ENCODE measurements around the gene PCDH12. TPM values are rescaled to one million over a fixed set of nuclear protein-coding genes. Genes with fewer than 3 reads are reported as not detected.

The PCDH12 gene
- polyA plus RNA-seq, 1 donor (not counting 4 experiments of a cell fraction or from before 2014, with no cell fraction given): 0.01 TPM

- FAIRE-seq (no peak), DNase-seq (ENCODE audit: low read depth, low spot score) (no peak)
- no peaks in the 10 kb centered on the region for H4K20me1 ChIP-seq (ENCODE audit: control insufficient read depth, extremely low read depth, insufficient read depth, low read length)
- no peak overlapping the region for H3K9ac ChIP-seq (ENCODE audit: control insufficient read depth, extremely low read depth, insufficient read depth, low read length)
- H3K4me3 ChIP-seq (ENCODE audit: control insufficient read depth in 2 of 3, extremely low read depth in 1 of 3, insufficient read depth in 2 of 3, low read depth in 1 of 3, low read length in 3 of 3): no peak overlapping the region
- H3K9me3 ChIP-seq (ENCODE audit: control insufficient read depth, low read depth, low read length): no peaks in the 10 kb centered on the region
- H3K4me1 ChIP-seq (ENCODE audit: control insufficient read depth, extremely low read depth, insufficient read depth, low read length): no peaks in the 10 kb centered on the region
- no peak overlapping the region for H3K27ac ChIP-seq (ENCODE audit: control insufficient read depth, insufficient read depth, low read length)
- H3K27me3 ChIP-seq (ENCODE audit: control insufficient read depth, extremely low read depth, insufficient read depth, low read length): no peaks in the 10 kb centered on the region
- no peak for TF ChIP-seq EZH2 (IDR thresholded peaks at IDR 0.05; ENCODE audit: low read length)
- TF ChIP-seq, protein P1, sequence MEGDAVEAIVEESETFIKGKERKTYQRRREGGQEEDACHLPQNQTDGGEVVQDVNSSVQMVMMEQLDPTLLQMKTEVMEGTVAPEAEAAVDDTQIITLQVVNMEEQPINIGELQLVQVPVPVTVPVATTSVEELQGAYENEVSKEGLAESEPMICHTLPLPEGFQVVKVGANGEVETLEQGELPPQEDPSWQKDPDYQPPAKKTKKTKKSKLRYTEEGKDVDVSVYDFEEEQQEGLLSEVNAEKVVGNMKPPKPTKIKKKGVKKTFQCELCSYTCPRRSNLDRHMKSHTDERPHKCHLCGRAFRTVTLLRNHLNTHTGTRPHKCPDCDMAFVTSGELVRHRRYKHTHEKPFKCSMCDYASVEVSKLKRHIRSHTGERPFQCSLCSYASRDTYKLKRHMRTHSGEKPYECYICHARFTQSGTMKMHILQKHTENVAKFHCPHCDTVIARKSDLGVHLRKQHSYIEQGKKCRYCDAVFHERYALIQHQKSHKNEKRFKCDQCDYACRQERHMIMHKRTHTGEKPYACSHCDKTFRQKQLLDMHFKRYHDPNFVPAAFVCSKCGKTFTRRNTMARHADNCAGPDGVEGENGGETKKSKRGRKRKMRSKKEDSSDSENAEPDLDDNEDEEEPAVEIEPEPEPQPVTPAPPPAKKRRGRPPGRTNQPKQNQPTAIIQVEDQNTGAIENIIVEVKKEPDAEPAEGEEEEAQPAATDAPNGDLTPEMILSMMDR (optimal IDR thresholded peaks at IDR 0.05 in 1 of 3, IDR thresholded peaks at IDR 0.05 in 1 of 3, conservative IDR thresholded peaks at IDR 0.05 in 1 of 3; ENCODE audit: extremely low read depth in 1 of 3, insufficient read depth in 2 of 3, low read length in 3 of 3): no peak
- H3K4me2 ChIP-seq (ENCODE audit: control insufficient read depth, extremely low read depth, insufficient read depth, low read depth, low read length): no peak overlapping the region
- no peaks in the 10 kb centered on the region for H3K9me1 ChIP-seq (ENCODE audit: control insufficient read depth, extremely low read depth, insufficient read depth, low read length)
- H3K36me3 ChIP-seq (ENCODE audit: control insufficient read depth in 2 of 2, extremely low read depth in 1 of 2, insufficient read depth in 2 of 2, low read length in 2 of 2): no peaks in the 10 kb centered on the region
- no peaks in the 10 kb centered on the region for H3K79me2 ChIP-seq (ENCODE audit: control insufficient read depth, insufficient read depth, low read length)
- dilution Hi-C loops (cut with MboI; ENCODE audit: extremely low pct_ligation_motif_present, low sequenced_read_pairs): no loop called here
- H2AFZ ChIP-seq (ENCODE audit: control insufficient read depth, low read length): no peak overlapping the region
These were observed 55.8 kb downstream of the PCDH12 start for GRCh38 chr5:141902015-141902814.

DNA sequence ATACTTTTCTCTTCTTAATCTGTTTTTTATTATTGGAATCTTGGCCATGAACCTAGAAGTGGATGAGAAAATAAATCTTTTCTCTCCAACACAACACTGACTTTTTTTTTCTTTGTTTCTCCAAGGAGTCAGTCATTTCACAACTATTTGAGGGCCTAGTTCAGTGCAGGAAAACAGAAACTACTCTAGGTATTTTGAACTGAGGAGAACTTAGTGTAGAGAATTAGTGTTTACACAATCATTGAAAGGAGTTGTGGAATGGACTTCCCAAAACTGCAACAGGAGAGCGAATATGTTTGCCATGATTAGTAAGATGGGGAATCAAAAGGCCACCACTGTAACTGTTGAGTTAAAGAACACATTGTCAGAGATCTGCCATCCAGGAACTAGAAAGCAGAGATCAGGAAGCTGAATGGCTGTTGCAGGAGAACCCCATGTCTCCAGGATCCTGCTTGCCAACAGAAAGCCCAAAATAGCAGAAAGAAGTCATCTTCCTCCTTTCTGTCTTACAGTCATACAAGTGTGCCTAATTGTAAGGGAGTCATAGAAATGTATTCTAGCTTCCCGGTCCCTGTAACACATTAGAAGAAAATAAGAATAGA is 59.5 kb downstream of the PCDH12 start:
- no peak overlapping the region for H3K4me2 ChIP-seq (ENCODE audit: control insufficient read depth, extremely low read depth, insufficient read depth, low read depth, low read length)
- H3K9me3 ChIP-seq (ENCODE audit: control insufficient read depth, low read depth, low read length): no peaks in the 10 kb centered on the region
- dilution Hi-C loops (cut with MboI; ENCODE audit: extremely low pct_ligation_motif_present, low sequenced_read_pairs): no loop called here
- H3K9me1 ChIP-seq (ENCODE audit: control insufficient read depth, extremely low read depth, insufficient read depth, low read length): no peaks in the 10 kb centered on the region
- no peaks in the 10 kb centered on the region for H3K4me1 ChIP-seq (ENCODE audit: control insufficient read depth, extremely low read depth, insufficient read depth, low read length)
- H3K79me2 ChIP-seq (ENCODE audit: control insufficient read depth, insufficient read depth, low read length): no peaks in the 10 kb centered on the region
- H3K4me3 ChIP-seq (ENCODE audit: control insufficient read depth in 2 of 3, extremely low read depth in 1 of 3, insufficient read depth in 2 of 3, low read depth in 1 of 3, low read length in 3 of 3): no peak overlapping the region
- TF ChIP-seq EZH2 (IDR thresholded peaks at IDR 0.05; ENCODE audit: low read length): no peak
- TF ChIP-seq, protein P1 (optimal IDR thresholded peaks at IDR 0.05 in 1 of 3, IDR thresholded peaks at IDR 0.05 in 1 of 3, conservative IDR thresholded peaks at IDR 0.05 in 1 of 3; ENCODE audit: extremely low read depth in 1 of 3, insufficient read depth in 2 of 3, low read length in 3 of 3): no peak
- H3K9ac ChIP-seq (ENCODE audit: control insufficient read depth, extremely low read depth, insufficient read depth, low read length): no peak overlapping the region
- no peak overlapping the region for H3K27ac ChIP-seq (ENCODE audit: control insufficient read depth, insufficient read depth, low read length)
- no peaks in the 10 kb centered on the region for H3K27me3 ChIP-seq (ENCODE audit: control insufficient read depth, extremely low read depth, insufficient read depth, low read length)
- no peak for DNase-seq (ENCODE audit: low read depth, low spot score)
- no peak overlapping the region for H2AFZ ChIP-seq (ENCODE audit: control insufficient read depth, low read length)
- H4K20me1 ChIP-seq (ENCODE audit: control insufficient read depth, extremely low read depth, insufficient read depth, low read length): no peaks in the 10 kb centered on the region
- FAIRE-seq: no peak
- H3K36me3 ChIP-seq (ENCODE audit: control insufficient read depth in 2 of 2, extremely low read depth in 1 of 2, insufficient read depth in 2 of 2, low read length in 2 of 2): no peaks in the 10 kb centered on the region

All from keratinocyte (primary cell).